ENCODE data around the gene RNF224. TPM values are rescaled to one million over a fixed set of nuclear protein-coding genes. Genes with fewer than 3 reads are reported as not detected.

Gene RNF224
- total RNA-seq, 4 donors from 2014 or later, result not detected

GRCh38 chr9:137269231-137269772, 42.0 kb downstream of the RNF224 start:
- no peak for TF ChIP-seq CTCF (IDR thresholded peaks at IDR 0.05; ENCODE audit: low read depth)

GRCh38 chr9:137270929-137271695, 43.8 kb downstream of the RNF224 start:
- no peak for TF ChIP-seq CTCF (IDR thresholded peaks at IDR 0.05; ENCODE audit: low read depth)

GRCh38 chr9:137271696-137272076, 44.4 kb downstream of the RNF224 start:
- TF ChIP-seq CTCF (IDR thresholded peaks at IDR 0.05; ENCODE audit: low read depth), result no peak

- no peak for TF ChIP-seq CTCF (IDR thresholded peaks at IDR 0.05; ENCODE audit: low read depth)
Observed at GRCh38 chr9:137272241-137273094, 45.2 kb downstream of the RNF224 start.

GRCh38 chr9:137273095-137273490, 45.8 kb downstream of the RNF224 start:
- no peak for TF ChIP-seq CTCF (IDR thresholded peaks at IDR 0.05; ENCODE audit: low read depth)

- no peak for TF ChIP-seq CTCF (IDR thresholded peaks at IDR 0.05; ENCODE audit: low read depth)
Observed at GRCh38 chr9:137273611-137274320, 46.5 kb downstream of the RNF224 start.
